ENCODE measurements around the gene ABCG2.
"Not testable (repeated sequence)": the region's sequence is repeated elsewhere in the genome, so short reads cannot be mapped to it uniquely, and the experiment has no call there.

Gene ABCG2

GRCh38 chr4:88112856-88113255 is 45.6 kb downstream of the ABCG2 start:
- no peak for DNase-seq (ENCODE audit: low read depth in 2 of 2)

GRCh38 chr4:88110826-88111225 is 47.6 kb downstream of the ABCG2 start:
- DNase-seq (ENCODE audit: low read depth in 2 of 2) = no peak

- DNase-seq (ENCODE audit: low read depth in 2 of 2) = no peak
Measured at GRCh38 chr4:88109123-88109881, 49.1 kb downstream of the ABCG2 start.

- no peak for DNase-seq (ENCODE audit: low read depth in 2 of 2)
Measured at GRCh38 chr4:88108747-88109122, 49.7 kb downstream of the ABCG2 start.

- not testable (repeated sequence) for DNase-seq (ENCODE audit: low read depth in 2 of 2)
Measured at GRCh38 chr4:88108108-88108465, 50.4 kb downstream of the ABCG2 start.

GRCh38 chr4:88107406-88108107 is 50.9 kb downstream of the ABCG2 start:
- DNase-seq (ENCODE audit: low read depth in 2 of 2) = no peak

- no peak for DNase-seq (ENCODE audit: low read depth in 2 of 2)
Measured at GRCh38 chr4:88106205-88106604, 52.2 kb downstream of the ABCG2 start.

- no peak for DNase-seq (ENCODE audit: low read depth in 2 of 2)
Measured at GRCh38 chr4:88104902-88105610, 53.4 kb downstream of the ABCG2 start.

GRCh38 chr4:88102026-88102425 is 56.4 kb downstream of the ABCG2 start:
- no peak for DNase-seq (ENCODE audit: low read depth in 2 of 2)

- no peak for DNase-seq (ENCODE audit: low read depth in 2 of 2)
Measured at GRCh38 chr4:88101165-88101564, 57.3 kb downstream of the ABCG2 start.

GRCh38 chr4:88098993-88099752 is 59.3 kb downstream of the ABCG2 start:
- DNase-seq (ENCODE audit: low read depth in 2 of 2) = no peak

- DNase-seq (ENCODE audit: low read depth in 2 of 2) = no peak
Measured at GRCh38 chr4:88097781-88098180, 60.7 kb downstream of the ABCG2 start.

- DNase-seq (ENCODE audit: low read depth in 2 of 2) = no peak
Measured at GRCh38 chr4:88097301-88097700, 61.1 kb downstream of the ABCG2 start.

GRCh38 chr4:88093874-88094273 is 64.6 kb downstream of the ABCG2 start:
- DNase-seq (ENCODE audit: low read depth in 2 of 2) = no peak

- DNase-seq (ENCODE audit: low read depth in 2 of 2) = no peak
Measured at GRCh38 chr4:88091378-88091777, 67.1 kb downstream of the ABCG2 start.

- no peak for DNase-seq (ENCODE audit: low read depth in 2 of 2)
Measured at GRCh38 chr4:88090898-88091297, 67.5 kb downstream of the ABCG2 start.

- no peak for DNase-seq (ENCODE audit: low read depth in 2 of 2)
Measured at GRCh38 chr4:88087004-88087403, 71.4 kb downstream of the ABCG2 start.

GRCh38 chr4:88080626-88081025 is 77.8 kb downstream of the ABCG2 start:
- DNase-seq (ENCODE audit: low read depth in 2 of 2) = no peak

- DNase-seq (ENCODE audit: low read depth in 2 of 2) = no peak
Measured at GRCh38 chr4:88078579-88078978, 79.9 kb downstream of the ABCG2 start.

GRCh38 chr4:88077911-88078524 is 80.4 kb downstream of the ABCG2 start:
- no peak for DNase-seq (ENCODE audit: low read depth in 2 of 2)

GRCh38 chr4:88075336-88075735 is 83.1 kb downstream of the ABCG2 start:
- DNase-seq (ENCODE audit: low read depth in 2 of 2) = no peak

GRCh38 chr4:88070031-88070430 is 88.4 kb downstream of the ABCG2 start:
- DNase-seq (ENCODE audit: low read depth in 2 of 2) = no peak
